ENCODE data around the gene ZNF333. TPM values are rescaled to one million over a fixed set of nuclear protein-coding genes. Genes with fewer than 3 reads are reported as not detected.

ZNF333 gene
- 10 to 100 TPM; 11.7 to 12.7 TPM for total RNA-seq

DNA sequence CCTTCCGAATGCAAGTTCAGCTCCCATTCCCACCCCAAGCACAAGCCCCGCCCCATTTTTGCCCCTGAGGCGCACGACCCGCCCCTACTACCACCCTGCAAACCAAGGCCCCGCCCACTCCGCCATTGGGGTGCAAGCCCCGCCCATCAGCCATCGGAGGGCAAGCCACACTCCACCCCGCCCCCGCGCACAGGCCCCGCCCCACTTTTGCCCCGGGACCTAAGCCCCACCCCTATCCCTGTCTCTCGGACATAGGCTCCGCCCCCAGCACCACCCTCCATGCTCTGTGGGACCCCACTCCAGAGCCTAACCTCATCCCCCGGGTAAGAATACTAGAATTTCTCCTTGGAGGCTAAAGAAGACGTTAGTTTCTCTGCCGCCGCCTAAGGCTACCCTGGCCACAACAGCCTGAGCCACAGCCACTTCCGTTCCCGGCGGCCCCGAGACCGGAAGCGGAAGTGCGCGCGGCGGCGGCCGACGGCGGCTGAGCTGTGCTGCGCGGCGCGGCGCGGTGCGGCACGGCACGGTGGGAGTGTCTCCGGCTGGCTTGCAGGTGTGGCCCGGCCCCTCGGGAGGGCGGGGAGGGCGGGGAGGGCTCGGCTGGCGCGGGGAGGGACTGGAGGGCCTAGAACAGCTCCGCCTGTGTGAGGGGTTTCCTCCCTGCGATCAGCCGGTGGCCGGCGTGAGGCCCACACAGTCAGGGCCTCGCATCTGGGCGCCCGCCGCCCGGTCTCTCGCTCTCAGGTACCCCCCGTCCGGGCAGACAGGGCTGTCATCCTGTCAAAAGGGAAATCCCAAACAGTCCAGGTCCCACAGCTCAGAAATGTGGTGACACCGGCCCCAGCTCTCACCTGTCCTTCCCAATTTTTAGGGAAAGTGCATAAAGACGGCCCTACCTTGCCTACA lies at the start of gene ZNF333:
ZNF333 (plus strand) TSS at position 451 of the 906 bp plus-strand sequence. CDS start 3,444 bp downstream, outside the sequence.
- ATAC-seq = peak; percentile 94
- intact Hi-C loops (cut with DNase I, micrococcal nuclease) = loop anchor here in 1 of 2 experiments (1.0 to 5.0 kb wide), 8 partner anchors 118 to 689 kb away; partner anchors contain the start of genes AKAP8, ASF1B, DDX39A and DNAJB1
- Mint-ChIP-seq H3K27ac (peak within 1 kb of the TSS; percentile 95), H3K27me3 (no peaks in the 10 kb centered on the region), H3K4me3 (peak within 1 kb of the TSS; percentile 79), H3K4me1 (peaks cover 17% of the 10 kb centered on the region), H3K36me3 (ENCODE audit: low read depth) (peaks cover 2% of the 10 kb centered on the region), H3K9me3 (ENCODE audit: low read depth) (no peaks in the 10 kb centered on the region)
- POLR2A ChIA-PET = interaction anchor here (0.6 to 0.7 kb wide), 3 partner anchors 92 to 1259 kb away, joined by 3 read pairs; no protein-coding TSS in a partner anchor
- DNase-seq = peak; percentile 100
- CTCF ChIA-PET = interaction anchor here (0.6 to 9.1 kb wide), 6 partner anchors 9 to 433 kb away, joined by 3 to 244 read pairs (median 4); partner anchors contain the start of gene NDUFB7

DNA sequence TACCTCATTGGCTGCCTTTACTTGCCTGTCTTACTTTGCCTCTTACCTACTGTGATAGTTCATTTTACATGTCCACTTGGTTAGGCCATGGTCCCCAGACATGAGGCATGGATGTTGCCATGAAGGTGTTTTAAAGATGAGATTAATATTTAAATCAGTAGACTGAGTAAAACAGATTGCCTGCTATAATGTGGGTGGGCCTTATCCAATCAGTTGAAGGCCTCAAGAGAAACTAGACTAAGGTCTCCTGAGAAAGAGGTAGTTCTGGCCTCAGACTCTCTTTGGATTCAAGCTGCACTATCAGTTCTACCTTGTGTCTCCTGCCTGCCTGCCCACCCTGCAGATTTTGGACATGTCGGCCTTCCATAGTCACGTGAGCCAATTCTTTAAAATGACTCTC lies 41.3 kb upstream of the ZNF333 start:
- Mint-ChIP-seq H3K27me3 (peaks cover 29% of the 10 kb centered on the region), H3K36me3 (ENCODE audit: low read depth) (peaks cover 2% of the 10 kb centered on the region), H3K27ac (no peak overlapping the region), H3K4me3 (no peak overlapping the region), H3K9me3 (ENCODE audit: low read depth) (no peaks in the 10 kb centered on the region), H3K4me1 (no peaks in the 10 kb centered on the region)
- ChIA-PET POLR2A (no interaction called here), CTCF (no interaction called here)
- no peak for DNase-seq
- intact Hi-C loops (cut with DNase I, micrococcal nuclease) = no loop called here
- ATAC-seq = no peak

DNA sequence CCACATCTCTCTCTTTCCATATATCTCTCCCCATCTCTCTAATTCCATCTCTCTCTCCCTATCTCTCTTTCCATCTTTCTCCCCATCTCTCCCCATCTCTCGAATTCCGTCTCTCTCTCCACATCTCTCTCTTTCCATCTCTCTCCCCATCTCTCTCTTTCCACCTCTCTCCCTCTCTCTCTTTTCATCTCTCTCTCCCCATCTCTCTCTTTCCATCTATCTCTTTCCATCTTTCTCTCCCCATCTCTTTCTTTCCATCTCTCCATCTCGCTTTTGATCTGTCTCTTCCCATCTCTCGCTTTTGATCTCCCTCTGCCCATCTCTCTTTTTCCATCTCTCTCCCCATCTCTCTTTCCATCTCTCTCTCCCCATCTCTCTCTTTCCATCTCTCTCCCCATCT lies 40.8 kb upstream of the ZNF333 start:
- intact Hi-C loops (cut with DNase I, micrococcal nuclease) = no loop called here
- H3K27ac Mint-ChIP-seq = no peak overlapping the region
- no peak for ATAC-seq
- H3K36me3 Mint-ChIP-seq (ENCODE audit: low read depth) = peaks cover 1% of the 10 kb centered on the region
- no peaks in the 10 kb centered on the region for H3K9me3 Mint-ChIP-seq (ENCODE audit: low read depth)
- no peak overlapping the region for H3K4me3 Mint-ChIP-seq
- no peaks in the 10 kb centered on the region for H3K4me1 Mint-ChIP-seq
- ChIA-PET POLR2A (no interaction called here), CTCF (no interaction called here)
- no peak for DNase-seq
- H3K27me3 Mint-ChIP-seq = peaks cover 29% of the 10 kb centered on the region

DNA sequence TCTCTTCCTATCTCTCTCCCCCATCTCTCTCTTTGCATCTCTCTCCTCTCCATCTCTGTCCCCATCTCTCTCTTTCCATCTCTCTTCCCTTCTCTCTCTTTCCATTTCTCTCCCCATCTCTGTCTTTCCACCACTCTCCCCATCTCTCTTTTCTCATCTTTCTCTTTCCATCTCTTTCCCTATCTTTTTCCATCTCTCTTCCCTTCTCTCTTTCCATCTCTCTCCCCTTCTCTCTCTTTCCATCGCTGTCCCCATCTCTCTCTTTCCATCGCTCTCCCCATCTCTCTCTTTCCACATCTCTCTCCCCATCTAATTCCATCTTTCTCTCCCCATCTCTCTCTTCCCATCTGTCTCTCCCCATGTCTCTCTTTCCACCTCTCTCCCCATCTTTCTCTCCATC lies 39.7 kb upstream of the ZNF333 start:
- no peaks in the 10 kb centered on the region for H3K9me3 Mint-ChIP-seq (ENCODE audit: low read depth)
- intact Hi-C loops (cut with DNase I, micrococcal nuclease) = no loop called here
- no peak overlapping the region for H3K27ac Mint-ChIP-seq
- peaks cover 1% of the 10 kb centered on the region for H3K36me3 Mint-ChIP-seq (ENCODE audit: low read depth)
- no peaks in the 10 kb centered on the region for H3K4me1 Mint-ChIP-seq
- CTCF ChIA-PET = interaction anchor here (0.7 kb wide), 1 partner anchor 209 kb away, joined by 3 read pairs; no protein-coding TSS in a partner anchor
- no peak overlapping the region for H3K4me3 Mint-ChIP-seq
- peaks cover 27% of the 10 kb centered on the region for H3K27me3 Mint-ChIP-seq
- ATAC-seq = no peak
- no peak for DNase-seq
- POLR2A ChIA-PET = no interaction called here

DNA sequence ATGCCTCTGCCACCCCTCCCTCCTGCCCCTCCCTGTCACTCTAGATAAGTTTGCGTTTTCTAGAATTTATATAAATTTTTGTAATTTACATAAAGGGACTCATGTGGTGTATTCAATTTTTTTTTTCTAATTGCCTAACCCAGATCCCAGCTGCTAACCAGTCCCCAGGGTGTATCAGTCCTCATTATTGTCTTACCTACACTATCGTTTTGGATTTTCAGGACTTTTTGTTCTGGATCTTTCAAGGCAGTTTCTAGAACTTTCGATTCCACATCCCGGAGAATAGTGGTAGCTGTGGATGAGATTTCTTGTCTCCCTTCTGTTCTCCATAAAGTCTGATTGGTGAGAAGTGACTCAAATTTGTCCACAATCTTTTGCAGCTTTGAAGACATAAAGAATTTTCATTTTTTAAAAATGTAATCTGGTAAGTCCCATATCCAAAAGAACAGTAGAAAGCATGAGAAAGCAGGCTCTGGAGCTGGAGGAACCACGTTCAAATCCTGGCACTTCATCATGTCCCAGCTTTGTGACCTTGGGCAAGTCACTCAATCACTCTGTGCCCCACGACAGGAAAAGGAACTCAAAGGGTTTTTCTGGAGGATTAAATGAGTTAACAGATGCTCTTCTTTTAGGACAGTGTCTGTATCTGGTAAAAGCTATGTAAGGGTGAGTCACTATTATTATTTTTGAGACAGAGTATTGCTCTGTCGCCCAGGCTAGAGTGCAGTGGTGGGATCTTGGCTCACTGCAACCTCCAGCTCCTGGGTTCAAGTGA lies 34.9 kb upstream of the ZNF333 start:
- ATAC-seq (no peak), DNase-seq (no peak)
- Mint-ChIP-seq H3K9me3 (ENCODE audit: low read depth) (no peaks in the 10 kb centered on the region), H3K27ac (no peak overlapping the region), H3K27me3 (peaks cover 14% of the 10 kb centered on the region), H3K36me3 (ENCODE audit: low read depth) (peaks cover 1% of the 10 kb centered on the region), H3K4me1 (no peaks in the 10 kb centered on the region), H3K4me3 (no peak overlapping the region)
- ChIA-PET CTCF (interaction anchor here (1.0 kb wide), 1 partner anchor 31 kb away, joined by 4 read pairs; no protein-coding TSS in a partner anchor), POLR2A (no interaction called here)
- intact Hi-C loops (cut with DNase I, micrococcal nuclease) = no loop called here

DNA sequence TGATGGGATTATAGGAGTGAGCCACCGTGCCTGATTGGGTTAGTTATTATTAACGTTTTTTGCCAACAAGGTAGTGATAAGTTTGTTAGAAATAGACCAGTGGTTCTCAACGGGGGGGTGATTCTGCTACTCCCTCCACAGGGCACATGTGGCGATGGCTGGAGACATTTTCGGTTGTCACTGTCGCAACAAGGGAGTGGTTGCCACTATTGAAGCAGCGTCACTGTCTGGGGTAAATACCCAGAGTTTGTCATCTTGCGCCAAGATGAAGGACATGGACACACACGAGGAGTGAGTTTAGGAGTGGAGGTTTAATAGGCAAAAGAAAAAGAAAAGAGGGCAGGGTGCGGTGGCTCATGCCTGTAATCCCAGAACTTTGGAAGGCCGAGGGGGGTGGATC lies 34.1 kb upstream of the ZNF333 start:
- no peaks in the 10 kb centered on the region for H3K9me3 Mint-ChIP-seq (ENCODE audit: low read depth)
- ChIA-PET CTCF (interaction anchor here (1.0 kb wide), 1 partner anchor 30 kb away, joined by 4 read pairs; no protein-coding TSS in a partner anchor), POLR2A (no interaction called here)
- peaks cover 11% of the 10 kb centered on the region for H3K27me3 Mint-ChIP-seq
- DNase-seq = no peak
- no peak for ATAC-seq
- H3K4me3 Mint-ChIP-seq = no peak overlapping the region
- H3K4me1 Mint-ChIP-seq = no peaks in the 10 kb centered on the region
- no peaks in the 10 kb centered on the region for H3K36me3 Mint-ChIP-seq (ENCODE audit: low read depth)
- intact Hi-C loops (cut with DNase I, micrococcal nuclease) = no loop called here
- no peak overlapping the region for H3K27ac Mint-ChIP-seq

DNA sequence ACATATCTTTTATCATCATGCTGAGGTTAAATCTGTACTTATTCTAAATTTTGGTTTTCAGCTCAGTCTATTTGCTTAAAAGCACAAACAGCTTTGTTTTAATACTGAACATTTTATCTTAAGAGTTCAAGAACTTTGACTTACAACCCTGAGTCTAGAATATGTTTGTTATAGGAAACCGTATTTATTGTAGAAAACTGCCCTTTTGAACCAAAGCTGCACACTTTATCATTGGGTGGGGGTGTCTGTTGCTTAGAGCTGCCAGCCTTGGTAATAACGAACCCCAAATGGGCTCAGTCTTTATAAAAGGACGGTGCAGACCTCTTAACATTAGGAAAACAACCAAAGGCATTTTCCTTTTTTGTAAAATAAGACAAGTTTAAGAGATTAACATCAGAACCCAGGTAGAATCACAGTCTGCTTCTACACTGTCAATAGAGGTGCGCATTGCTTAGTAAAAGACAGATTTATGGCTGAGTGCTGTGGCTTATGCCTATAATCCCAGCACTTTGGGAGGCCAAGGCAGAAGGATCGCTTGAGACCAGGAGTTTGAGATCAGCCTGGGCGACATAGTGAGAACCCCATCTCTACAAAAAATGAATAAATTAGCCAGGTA lies 29.9 kb upstream of the ZNF333 start:
- H3K36me3 Mint-ChIP-seq (ENCODE audit: low read depth) = no peaks in the 10 kb centered on the region
- no peak overlapping the region for H3K27ac Mint-ChIP-seq
- no peak overlapping the region for H3K4me3 Mint-ChIP-seq
- no peaks in the 10 kb centered on the region for H3K4me1 Mint-ChIP-seq
- no peak for DNase-seq
- ChIA-PET POLR2A (no interaction called here), CTCF (no interaction called here)
- H3K9me3 Mint-ChIP-seq (ENCODE audit: low read depth) = no peaks in the 10 kb centered on the region
- H3K27me3 Mint-ChIP-seq = peaks cover 14% of the 10 kb centered on the region
- intact Hi-C loops (cut with DNase I, micrococcal nuclease) = no loop called here
- ATAC-seq = no peak

DNA sequence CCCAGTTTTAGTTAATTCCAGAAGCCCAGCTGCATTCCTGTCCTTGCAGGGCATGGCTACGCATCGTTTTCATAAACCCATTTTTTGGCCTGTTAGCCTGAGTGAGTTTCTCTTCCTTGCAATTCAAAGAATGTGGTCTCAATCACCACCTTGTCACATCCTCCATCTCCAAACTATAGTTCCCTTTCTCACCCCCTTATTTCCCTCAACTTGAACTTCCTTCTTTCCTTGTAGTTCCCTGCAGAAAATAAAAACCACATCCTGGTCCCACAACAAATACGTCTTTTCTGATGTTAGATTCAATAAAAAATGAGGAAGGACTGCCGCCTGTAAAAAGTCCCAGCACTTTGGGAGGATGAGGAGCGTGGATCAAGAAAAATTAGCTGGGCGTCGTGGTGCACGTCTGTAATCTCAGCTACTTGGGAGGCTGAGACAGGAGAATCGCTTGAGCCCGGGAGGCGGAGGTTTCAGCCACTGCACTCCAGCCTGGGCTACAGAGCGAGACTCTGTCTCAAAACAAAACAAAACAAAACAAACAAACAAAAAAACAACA lies 28.4 kb upstream of the ZNF333 start:
- ChIA-PET POLR2A (no interaction called here), CTCF (interaction anchor here (0.6 kb wide), 1 partner anchor 105 kb away, joined by 3 read pairs; no protein-coding TSS in a partner anchor)
- H3K36me3 Mint-ChIP-seq (ENCODE audit: low read depth) = no peaks in the 10 kb centered on the region
- DNase-seq (no peak), ATAC-seq (no peak)
- H3K4me3 Mint-ChIP-seq = no peak overlapping the region
- no peaks in the 10 kb centered on the region for H3K9me3 Mint-ChIP-seq (ENCODE audit: low read depth)
- H3K4me1 Mint-ChIP-seq = no peaks in the 10 kb centered on the region
- intact Hi-C loops (cut with DNase I, micrococcal nuclease) = no loop called here
- H3K27ac Mint-ChIP-seq = no peak overlapping the region
- peaks cover 12% of the 10 kb centered on the region for H3K27me3 Mint-ChIP-seq

DNA sequence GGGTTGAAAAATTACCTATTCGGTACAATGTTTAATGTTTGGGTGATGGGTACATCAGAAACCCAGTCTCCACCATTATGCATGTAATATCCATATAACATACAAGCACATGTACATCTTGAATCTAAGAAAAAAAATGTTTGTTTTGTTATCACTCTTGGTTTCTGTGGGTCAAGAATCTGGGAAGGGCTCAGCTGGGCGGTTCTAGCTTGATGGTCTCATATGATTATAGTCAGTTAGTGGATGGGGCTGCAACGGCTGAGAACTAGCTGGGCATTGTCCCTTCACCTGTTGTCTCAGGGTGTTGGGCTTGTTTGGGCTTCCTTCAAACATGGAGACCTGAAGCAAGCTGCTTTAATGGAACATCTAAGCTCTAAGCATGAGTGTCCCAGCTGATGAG lies 19.9 kb upstream of the ZNF333 start:
- ATAC-seq = no peak
- H3K36me3 Mint-ChIP-seq (ENCODE audit: low read depth) = no peaks in the 10 kb centered on the region
- CTCF ChIA-PET = interaction anchor here (1.4 kb wide), 1 partner anchor 17 kb away, joined by 4 read pairs; no protein-coding TSS in a partner anchor
- POLR2A ChIA-PET = no interaction called here
- intact Hi-C loops (cut with DNase I, micrococcal nuclease) = no loop called here
- no peak for DNase-seq
- H3K27ac Mint-ChIP-seq = no peak overlapping the region
- H3K9me3 Mint-ChIP-seq (ENCODE audit: low read depth) = peaks cover 11% of the 10 kb centered on the region
- peaks cover 9% of the 10 kb centered on the region for H3K4me1 Mint-ChIP-seq
- H3K4me3 Mint-ChIP-seq = no peak overlapping the region
- H3K27me3 Mint-ChIP-seq = peaks cover 18% of the 10 kb centered on the region

DNA sequence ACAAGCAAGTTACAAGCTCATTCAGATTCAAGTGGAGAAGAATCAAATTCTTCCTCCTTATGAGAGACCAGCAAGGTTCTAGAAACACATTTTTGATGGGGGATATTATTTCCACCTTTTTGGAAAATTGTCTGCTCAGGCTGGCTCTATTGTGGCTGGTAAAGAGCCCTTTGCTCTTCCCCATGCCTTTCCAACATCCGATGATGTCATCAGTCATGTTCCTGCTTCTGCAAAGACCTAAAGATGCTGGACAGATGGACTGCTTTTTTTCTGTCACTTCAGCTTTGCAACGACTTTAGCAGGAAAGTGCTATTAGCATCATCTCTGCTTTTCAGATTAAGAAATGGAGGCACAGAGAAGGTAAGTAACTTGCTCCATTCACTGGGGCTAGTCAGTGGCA lies 19.4 kb upstream of the ZNF333 start:
- CTCF ChIA-PET = interaction anchor here (1.4 kb wide), 1 partner anchor 16 kb away, joined by 4 read pairs; no protein-coding TSS in a partner anchor
- H3K4me1 Mint-ChIP-seq = peaks cover 10% of the 10 kb centered on the region
- intact Hi-C loops (cut with DNase I, micrococcal nuclease) = no loop called here
- H3K36me3 Mint-ChIP-seq (ENCODE audit: low read depth) = no peaks in the 10 kb centered on the region
- H3K27me3 Mint-ChIP-seq = peaks cover 19% of the 10 kb centered on the region
- DNase-seq (no peak), ATAC-seq (no peak)
- no peak overlapping the region for H3K4me3 Mint-ChIP-seq
- H3K9me3 Mint-ChIP-seq (ENCODE audit: low read depth) = peaks cover 11% of the 10 kb centered on the region
- POLR2A ChIA-PET = no interaction called here
- no peak overlapping the region for H3K27ac Mint-ChIP-seq
